ENCODE results near the gene LRBA. TPM values are rescaled to one million over a fixed set of nuclear protein-coding genes. Genes with fewer than 3 reads are reported as not detected.

The LRBA gene
- total RNA-seq, 6 experiments from 2014 or later = 13.6 to 17.6 (median 15.0) TPM

- no peak overlapping the region for H3K4me3 Mint-ChIP-seq
- no peaks in the 10 kb centered on the region for H3K27me3 Mint-ChIP-seq (ENCODE audit: insufficient read depth)
- 0 out of 2 replicates have a peak, but pooled peaks cover 4% of the 10 kb centered on the region for H3K4me1 Mint-ChIP-seq (ENCODE audit: low read depth)
- no peak for DNase-seq
- H3K27ac Mint-ChIP-seq = no peak overlapping the region
- no peaks in the 10 kb centered on the region for H3K9me3 Mint-ChIP-seq
- H3K36me3 Mint-ChIP-seq (ENCODE audit: low read depth) = no peaks in the 10 kb centered on the region
- no peak for TF ChIP-seq CTCF (IDR thresholded peaks at IDR 0.05)
These were observed 660.8 kb downstream of the LRBA start for GRCh38 chr4:150354214-150354796.

GRCh38 chr4:150348079-150348478 lies 667.0 kb downstream of the LRBA start:
- no peaks in the 10 kb centered on the region for H3K9me3 Mint-ChIP-seq
- 0 out of 2 replicates have a peak overlapping the region, but pooled peaks have one; percentile 13 for H3K27ac Mint-ChIP-seq
- no peak for TF ChIP-seq CTCF (IDR thresholded peaks at IDR 0.05)
- peak; percentile 52 for DNase-seq
- no peaks in the 10 kb centered on the region for H3K27me3 Mint-ChIP-seq (ENCODE audit: insufficient read depth)
- peaks cover 5% of the 10 kb centered on the region; the same call in 1 of the 2 replicates for H3K36me3 Mint-ChIP-seq (ENCODE audit: low read depth)
- H3K4me3 Mint-ChIP-seq = no peak overlapping the region
- H3K4me1 Mint-ChIP-seq (ENCODE audit: low read depth) = peaks cover 23% of the 10 kb centered on the region

- Mint-ChIP-seq H3K27me3 (ENCODE audit: insufficient read depth) (no peaks in the 10 kb centered on the region), H3K4me3 (no peak overlapping the region), H3K9me3 (no peaks in the 10 kb centered on the region; the same call in 1 of the 2 replicates), H3K36me3 (ENCODE audit: low read depth) (peaks cover 5% of the 10 kb centered on the region; the same call in 1 of the 2 replicates), H3K4me1 (ENCODE audit: low read depth) (peaks cover 23% of the 10 kb centered on the region), H3K27ac (no peak overlapping the region)
- no peak for TF ChIP-seq CTCF (IDR thresholded peaks at IDR 0.05)
- DNase-seq = no peak
These were observed 669.8 kb downstream of the LRBA start for GRCh38 chr4:150345207-150345744.

- H3K36me3 Mint-ChIP-seq (ENCODE audit: low read depth) = peaks cover 5% of the 10 kb centered on the region; the same call in 1 of the 2 replicates
- no peak for TF ChIP-seq CTCF (IDR thresholded peaks at IDR 0.05)
- no peak for DNase-seq
- no peaks in the 10 kb centered on the region for H3K27me3 Mint-ChIP-seq (ENCODE audit: insufficient read depth)
- peaks cover 23% of the 10 kb centered on the region for H3K4me1 Mint-ChIP-seq (ENCODE audit: low read depth)
- H3K4me3 Mint-ChIP-seq = no peak overlapping the region
- H3K9me3 Mint-ChIP-seq = no peaks in the 10 kb centered on the region; the same call in 1 of the 2 replicates
- H3K27ac Mint-ChIP-seq = no peak overlapping the region
These were observed 671.3 kb downstream of the LRBA start for GRCh38 chr4:150343796-150344195.

DNA sequence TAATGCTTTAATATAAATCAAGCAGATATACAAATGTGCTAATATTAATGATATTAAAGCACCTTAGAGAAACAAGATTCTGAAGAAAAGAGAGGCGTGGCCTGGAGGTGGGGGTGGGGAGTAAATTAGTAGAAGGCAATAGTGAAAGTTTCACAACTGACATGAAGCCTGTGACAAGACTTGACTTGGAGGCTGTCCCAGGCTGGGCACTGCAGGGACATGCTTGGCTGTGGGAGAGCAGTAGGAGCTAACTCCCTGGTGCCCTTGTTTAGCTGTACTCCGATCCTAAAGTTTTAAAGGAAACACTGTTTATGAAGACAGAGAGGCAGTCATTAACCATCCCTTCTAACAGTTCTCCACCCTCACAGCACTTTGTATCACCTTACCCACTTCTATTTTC lies 672.1 kb downstream of the LRBA start:
- H3K36me3 Mint-ChIP-seq (ENCODE audit: low read depth) = peaks cover 5% of the 10 kb centered on the region; the same call in 1 of the 2 replicates
- DNase-seq = no peak
- H3K27me3 Mint-ChIP-seq (ENCODE audit: insufficient read depth) = no peaks in the 10 kb centered on the region
- peaks cover 23% of the 10 kb centered on the region for H3K4me1 Mint-ChIP-seq (ENCODE audit: low read depth)
- H3K9me3 Mint-ChIP-seq = no peaks in the 10 kb centered on the region; the same call in 1 of the 2 replicates
- no peak overlapping the region for H3K27ac Mint-ChIP-seq
- no peak for TF ChIP-seq CTCF (IDR thresholded peaks at IDR 0.05)
- H3K4me3 Mint-ChIP-seq = no peak overlapping the region

Measured in HFFc6 (cell line).